Measurements from ENCODE around the gene CDH4.

DNA sequence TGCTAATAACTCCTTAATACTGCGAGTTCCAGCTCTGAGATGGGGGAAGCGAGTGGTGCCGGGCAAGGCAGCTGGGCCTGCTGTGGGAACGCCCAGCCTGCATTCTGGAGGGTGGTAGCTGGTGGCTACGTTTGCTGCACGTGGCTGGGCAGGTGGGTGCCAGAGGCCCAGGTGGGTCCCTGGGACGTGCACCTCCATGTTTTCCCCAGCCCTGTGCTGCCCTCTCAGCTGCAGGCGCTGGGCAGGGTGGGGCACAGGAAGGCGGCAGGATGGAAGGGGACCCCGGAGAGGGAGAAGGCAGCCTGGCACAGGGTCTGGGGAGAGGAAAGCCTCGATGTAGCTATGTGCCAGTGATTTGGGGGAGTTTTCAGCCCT lies 388.8 kb downstream of the CDH4 start:
- TF ChIP-seq NR1H2 (CRISPR knock-in tag; IDR thresholded peaks at IDR 0.05), result no peak
- no peak for TF ChIP-seq CREB1 (CRISPR knock-in tag; IDR thresholded peaks at IDR 0.05)
- TF ChIP-seq, protein P1, sequence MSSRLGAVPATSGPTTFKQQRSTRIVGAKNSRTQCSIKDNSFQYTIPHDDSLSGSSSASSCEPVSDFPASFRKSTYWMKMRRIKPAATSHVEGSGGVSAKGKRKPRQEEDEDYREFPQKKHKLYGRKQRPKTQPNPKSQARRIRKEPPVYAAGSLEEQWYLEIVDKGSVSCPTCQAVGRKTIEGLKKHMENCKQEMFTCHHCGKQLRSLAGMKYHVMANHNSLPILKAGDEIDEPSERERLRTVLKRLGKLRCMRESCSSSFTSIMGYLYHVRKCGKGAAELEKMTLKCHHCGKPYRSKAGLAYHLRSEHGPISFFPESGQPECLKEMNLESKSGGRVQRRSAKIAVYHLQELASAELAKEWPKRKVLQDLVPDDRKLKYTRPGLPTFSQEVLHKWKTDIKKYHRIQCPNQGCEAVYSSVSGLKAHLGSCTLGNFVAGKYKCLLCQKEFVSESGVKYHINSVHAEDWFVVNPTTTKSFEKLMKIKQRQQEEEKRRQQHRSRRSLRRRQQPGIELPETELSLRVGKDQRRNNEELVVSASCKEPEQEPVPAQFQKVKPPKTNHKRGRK (CRISPR knock-in tag; IDR thresholded peaks at IDR 0.05; ENCODE audit: borderline replicate concordance), result no peak
- TF ChIP-seq, protein P2, sequence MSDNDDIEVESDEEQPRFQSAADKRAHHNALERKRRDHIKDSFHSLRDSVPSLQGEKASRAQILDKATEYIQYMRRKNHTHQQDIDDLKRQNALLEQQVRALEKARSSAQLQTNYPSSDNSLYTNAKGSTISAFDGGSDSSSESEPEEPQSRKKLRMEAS (CRISPR knock-in tag; IDR thresholded peaks at IDR 0.05), result no peak
- TF ChIP-seq, protein P3, sequence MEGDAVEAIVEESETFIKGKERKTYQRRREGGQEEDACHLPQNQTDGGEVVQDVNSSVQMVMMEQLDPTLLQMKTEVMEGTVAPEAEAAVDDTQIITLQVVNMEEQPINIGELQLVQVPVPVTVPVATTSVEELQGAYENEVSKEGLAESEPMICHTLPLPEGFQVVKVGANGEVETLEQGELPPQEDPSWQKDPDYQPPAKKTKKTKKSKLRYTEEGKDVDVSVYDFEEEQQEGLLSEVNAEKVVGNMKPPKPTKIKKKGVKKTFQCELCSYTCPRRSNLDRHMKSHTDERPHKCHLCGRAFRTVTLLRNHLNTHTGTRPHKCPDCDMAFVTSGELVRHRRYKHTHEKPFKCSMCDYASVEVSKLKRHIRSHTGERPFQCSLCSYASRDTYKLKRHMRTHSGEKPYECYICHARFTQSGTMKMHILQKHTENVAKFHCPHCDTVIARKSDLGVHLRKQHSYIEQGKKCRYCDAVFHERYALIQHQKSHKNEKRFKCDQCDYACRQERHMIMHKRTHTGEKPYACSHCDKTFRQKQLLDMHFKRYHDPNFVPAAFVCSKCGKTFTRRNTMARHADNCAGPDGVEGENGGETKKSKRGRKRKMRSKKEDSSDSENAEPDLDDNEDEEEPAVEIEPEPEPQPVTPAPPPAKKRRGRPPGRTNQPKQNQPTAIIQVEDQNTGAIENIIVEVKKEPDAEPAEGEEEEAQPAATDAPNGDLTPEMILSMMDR (IDR thresholded peaks at IDR 0.05), result no peak
- TF ChIP-seq, protein P4, sequence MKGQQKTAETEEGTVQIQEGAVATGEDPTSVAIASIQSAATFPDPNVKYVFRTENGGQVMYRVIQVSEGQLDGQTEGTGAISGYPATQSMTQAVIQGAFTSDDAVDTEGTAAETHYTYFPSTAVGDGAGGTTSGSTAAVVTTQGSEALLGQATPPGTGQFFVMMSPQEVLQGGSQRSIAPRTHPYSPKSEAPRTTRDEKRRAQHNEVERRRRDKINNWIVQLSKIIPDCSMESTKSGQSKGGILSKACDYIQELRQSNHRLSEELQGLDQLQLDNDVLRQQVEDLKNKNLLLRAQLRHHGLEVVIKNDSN (CRISPR knock-in tag; IDR thresholded peaks at IDR 0.05), result no peak
- TF ChIP-seq ESRRA (CRISPR knock-in tag; IDR thresholded peaks at IDR 0.05; ENCODE audit: borderline replicate concordance), result no peak
